HepG2 (cell line): ENCODE measurements around the gene BRD2. TPM values are rescaled to one million over a fixed set of nuclear protein-coding genes. Genes with fewer than 3 reads are reported as not detected.

ENCODE experiments used
- GABPA ChIP-seq, 2 experiments: IDR thresholded peaks; 2 replicates each; pipeline ENCODE4 v1.6.1; 2011 to 2016; ENCODE audit warnings: low read depth in 2 of 2, low read length in 1 of 2, missing biosample characterization in 1 of 2, missing genetic modification characterization in 1 of 2
- GATAD2A ChIP-seq: IDR thresholded peaks from 2 replicates; pipeline ENCODE4 v1.6.1; 2016
- RAD21 ChIP-seq: fragments of 450-650 bp; formaldehyde crosslinking; IDR thresholded peaks from 2 replicates; pipeline ENCODE4 v1.5.0; 2020; ENCODE audit warnings: mild to moderate bottlenecking
- SALL1 ChIP-seq: sonication (generic); formaldehyde crosslinking; IDR thresholded peaks from 2 replicates; pipeline ENCODE4 v1.8.0; 2022; ENCODE audit warnings: mild to moderate bottlenecking, missing genetic modification reagents
- SMC3 ChIP-seq: IDR thresholded peaks from 2 replicates; pipeline ENCODE4 v1.6.1; 2011; ENCODE audit warnings: low read length, improper control_type of control experiment
- TFE3 ChIP-seq: IDR thresholded peaks from 2 replicates; pipeline ENCODE4 v1.6.1; 2016
- ZNF317 ChIP-seq: sonication (generic); formaldehyde crosslinking; IDR thresholded peaks from 2 replicates; pipeline ENCODE4 v1.5.0; 2020; ENCODE audit warnings: mild to moderate bottlenecking, missing genetic modification reagents
- polyA plus RNA-seq, 8 experiments: library from polyadenylated mRNA; depleted of rRNA in 3 of 8; stranded (reverse) in 7 of 8; unstranded in 1 of 8; fragments of >200 nt; fragmentation: Illumina TruSeq in 4 of 8; extraction: Trizol in 4 of 8; gene quantifications; 2 replicates each; pipeline versions ENCODE4 v1.2.1 to v1.2.3, GENCODE V29; 2011 to 2016; ENCODE audit warnings: low read depth in 4 of 8, missing spikeins in 1 of 8, mixed read lengths in 1 of 8; ENCODE audit not compliant: insufficient read depth in 1 of 8
- total RNA-seq, 5 experiments: library from RNA; depleted of rRNA; stranded (reverse); fragments of >200 nt; fragmentation: Illumina TruSeq; extraction: Trizol; gene quantifications; 2 replicates each; pipeline ENCODE4 v1.2.3, GENCODE V29; 2016; ENCODE audit warnings: low read depth in 1 of 5
- TF ChIP-seq, protein P1 (sequence below), 2 experiments: sonication (generic) in 1 of 2; formaldehyde crosslinking in 1 of 2; IDR thresholded peaks; 2 replicates each; pipeline versions ENCODE4 v1.4.0 to v1.6.1; 2018 to 2020; ENCODE audit warnings: missing genetic modification reagents in 2 of 2, borderline replicate concordance in 1 of 2, low read depth in 1 of 2, mild to moderate bottlenecking in 1 of 2, missing biosample characterization in 1 of 2
- TF ChIP-seq, protein P2 (sequence below): sonication (generic); formaldehyde crosslinking; IDR thresholded peaks from 2 replicates; pipeline ENCODE4 v1.9.0; 2021; ENCODE audit warnings: missing genetic modification reagents, borderline replicate concordance
- TF ChIP-seq, protein P3 (sequence below): sonication (generic); formaldehyde crosslinking; IDR thresholded peaks from 2 replicates; pipeline ENCODE4 v1.5.0; 2020; ENCODE audit warnings: mild to moderate bottlenecking, missing genetic modification reagents, moderate library complexity
- TF ChIP-seq, protein P4 (sequence below): sonication (generic); formaldehyde crosslinking; IDR thresholded peaks from 2 replicates; pipeline ENCODE4 v1.4.0; 2020; ENCODE audit warnings: missing genetic modification reagents, borderline replicate concordance
- TF ChIP-seq, protein P5 (sequence below): sonication (generic); formaldehyde crosslinking; IDR thresholded peaks from 2 replicates; pipeline ENCODE4 v1.9.0; 2022; ENCODE audit warnings: low read depth, missing genetic modification reagents

Gene BRD2
- total and polyA plus RNA-seq, 2 of the 13 experiments (the other 11 are each of a cell fraction or from before 2014, with no cell fraction given) = 143 to 202 TPM

DNA sequence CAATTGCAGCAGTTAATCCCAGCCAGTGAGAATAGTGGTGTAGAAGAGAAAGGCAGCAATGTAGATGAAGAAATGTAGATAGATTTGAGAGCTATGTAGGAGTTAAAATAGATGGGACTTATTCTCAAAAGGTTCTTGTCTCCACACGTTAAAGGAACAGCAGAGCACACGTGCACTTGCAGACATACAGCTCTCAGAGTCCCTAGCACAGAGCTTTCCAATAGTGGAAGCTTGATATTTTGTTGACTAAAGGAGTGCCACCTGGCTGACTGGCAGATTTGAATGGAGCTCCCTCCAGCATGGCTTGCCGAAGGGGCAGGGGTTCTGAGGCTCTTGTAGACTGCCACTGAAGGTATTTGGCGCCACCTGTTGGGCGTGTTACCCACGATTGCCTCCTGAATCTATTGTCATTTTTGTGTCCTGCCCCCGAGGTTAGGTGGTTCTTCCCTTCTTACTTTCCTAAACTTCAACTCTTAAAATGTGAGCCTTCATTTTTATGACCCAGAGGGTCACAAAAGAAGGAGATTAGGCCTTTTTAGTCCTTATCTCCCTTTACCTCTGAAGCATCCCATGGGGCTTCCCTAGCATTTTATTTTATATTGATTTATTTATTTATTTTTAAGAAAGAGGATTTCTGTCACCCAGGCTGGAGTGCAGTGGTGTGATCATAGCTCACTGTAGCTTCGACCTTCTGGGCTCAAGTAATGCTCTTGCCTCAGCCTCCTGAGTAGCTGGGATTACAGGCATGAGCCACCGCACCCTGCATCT, 16.4 kb downstream of the BRD2 start (continued):
- TF ChIP-seq, protein P1, sequence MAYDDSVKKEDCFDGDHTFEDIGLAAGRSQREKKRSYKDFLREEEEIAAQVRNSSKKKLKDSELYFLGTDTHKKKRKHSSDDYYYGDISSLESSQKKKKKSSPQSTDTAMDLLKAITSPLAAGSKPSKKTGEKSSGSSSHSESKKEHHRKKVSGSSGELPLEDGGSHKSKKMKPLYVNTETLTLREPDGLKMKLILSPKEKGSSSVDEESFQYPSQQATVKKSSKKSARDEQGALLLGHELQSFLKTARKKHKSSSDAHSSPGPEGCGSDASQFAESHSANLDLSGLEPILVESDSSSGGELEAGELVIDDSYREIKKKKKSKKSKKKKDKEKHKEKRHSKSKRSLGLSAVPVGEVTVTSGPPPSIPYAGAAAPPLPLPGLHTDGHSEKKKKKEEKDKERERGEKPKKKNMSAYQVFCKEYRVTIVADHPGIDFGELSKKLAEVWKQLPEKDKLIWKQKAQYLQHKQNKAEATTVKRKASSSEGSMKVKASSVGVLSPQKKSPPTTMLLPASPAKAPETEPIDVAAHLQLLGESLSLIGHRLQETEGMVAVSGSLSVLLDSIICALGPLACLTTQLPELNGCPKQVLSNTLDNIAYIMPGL (CRISPR knock-in tag; IDR thresholded peaks at IDR 0.05; ENCODE audit: borderline replicate concordance in 1 of 2, low read depth in 1 of 2) = peak; percentile 57 to 68; a peak in 3 of 4 replicates
- TF ChIP-seq ZNF317 (CRISPR knock-in tag) = 0 out of 2 replicates have a peak, but pooled peaks have one; percentile 38
- TF ChIP-seq, protein P2, sequence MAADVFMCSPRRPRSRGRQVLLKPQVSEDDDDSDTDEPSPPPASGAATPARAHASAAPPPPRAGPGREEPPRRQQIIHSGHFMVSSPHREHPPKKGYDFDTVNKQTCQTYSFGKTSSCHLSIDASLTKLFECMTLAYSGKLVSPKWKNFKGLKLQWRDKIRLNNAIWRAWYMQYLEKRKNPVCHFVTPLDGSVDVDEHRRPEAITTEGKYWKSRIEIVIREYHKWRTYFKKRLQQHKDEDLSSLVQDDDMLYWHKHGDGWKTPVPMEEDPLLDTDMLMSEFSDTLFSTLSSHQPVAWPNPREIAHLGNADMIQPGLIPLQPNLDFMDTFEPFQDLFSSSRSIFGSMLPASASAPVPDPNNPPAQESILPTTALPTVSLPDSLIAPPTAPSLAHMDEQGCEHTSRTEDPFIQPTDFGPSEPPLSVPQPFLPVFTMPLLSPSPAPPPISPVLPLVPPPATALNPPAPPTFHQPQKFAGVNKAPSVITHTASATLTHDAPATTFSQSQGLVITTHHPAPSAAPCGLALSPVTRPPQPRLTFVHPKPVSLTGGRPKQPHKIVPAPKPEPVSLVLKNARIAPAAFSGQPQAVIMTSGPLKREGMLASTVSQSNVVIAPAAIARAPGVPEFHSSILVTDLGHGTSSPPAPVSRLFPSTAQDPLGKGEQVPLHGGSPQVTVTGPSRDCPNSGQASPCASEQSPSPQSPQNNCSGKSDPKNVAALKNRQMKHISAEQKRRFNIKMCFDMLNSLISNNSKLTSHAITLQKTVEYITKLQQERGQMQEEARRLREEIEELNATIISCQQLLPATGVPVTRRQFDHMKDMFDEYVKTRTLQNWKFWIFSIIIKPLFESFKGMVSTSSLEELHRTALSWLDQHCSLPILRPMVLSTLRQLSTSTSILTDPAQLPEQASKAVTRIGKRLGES = no peak
- no peak for TF ChIP-seq GABPA (IDR thresholded peaks at IDR 0.05; ENCODE audit: low read depth, low read length)
- TF ChIP-seq GABPA (CRISPR knock-in tag; IDR thresholded peaks at IDR 0.05; ENCODE audit: low read depth) = no peak
- TF ChIP-seq TFE3 = no peak; the same call in 1 of the 2 replicates
- TF ChIP-seq, protein P3, sequence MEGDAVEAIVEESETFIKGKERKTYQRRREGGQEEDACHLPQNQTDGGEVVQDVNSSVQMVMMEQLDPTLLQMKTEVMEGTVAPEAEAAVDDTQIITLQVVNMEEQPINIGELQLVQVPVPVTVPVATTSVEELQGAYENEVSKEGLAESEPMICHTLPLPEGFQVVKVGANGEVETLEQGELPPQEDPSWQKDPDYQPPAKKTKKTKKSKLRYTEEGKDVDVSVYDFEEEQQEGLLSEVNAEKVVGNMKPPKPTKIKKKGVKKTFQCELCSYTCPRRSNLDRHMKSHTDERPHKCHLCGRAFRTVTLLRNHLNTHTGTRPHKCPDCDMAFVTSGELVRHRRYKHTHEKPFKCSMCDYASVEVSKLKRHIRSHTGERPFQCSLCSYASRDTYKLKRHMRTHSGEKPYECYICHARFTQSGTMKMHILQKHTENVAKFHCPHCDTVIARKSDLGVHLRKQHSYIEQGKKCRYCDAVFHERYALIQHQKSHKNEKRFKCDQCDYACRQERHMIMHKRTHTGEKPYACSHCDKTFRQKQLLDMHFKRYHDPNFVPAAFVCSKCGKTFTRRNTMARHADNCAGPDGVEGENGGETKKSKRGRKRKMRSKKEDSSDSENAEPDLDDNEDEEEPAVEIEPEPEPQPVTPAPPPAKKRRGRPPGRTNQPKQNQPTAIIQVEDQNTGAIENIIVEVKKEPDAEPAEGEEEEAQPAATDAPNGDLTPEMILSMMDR (CRISPR knock-in tag) = peak; percentile 96
- peak; percentile 96 for TF ChIP-seq SMC3
- TF ChIP-seq, protein P4, sequence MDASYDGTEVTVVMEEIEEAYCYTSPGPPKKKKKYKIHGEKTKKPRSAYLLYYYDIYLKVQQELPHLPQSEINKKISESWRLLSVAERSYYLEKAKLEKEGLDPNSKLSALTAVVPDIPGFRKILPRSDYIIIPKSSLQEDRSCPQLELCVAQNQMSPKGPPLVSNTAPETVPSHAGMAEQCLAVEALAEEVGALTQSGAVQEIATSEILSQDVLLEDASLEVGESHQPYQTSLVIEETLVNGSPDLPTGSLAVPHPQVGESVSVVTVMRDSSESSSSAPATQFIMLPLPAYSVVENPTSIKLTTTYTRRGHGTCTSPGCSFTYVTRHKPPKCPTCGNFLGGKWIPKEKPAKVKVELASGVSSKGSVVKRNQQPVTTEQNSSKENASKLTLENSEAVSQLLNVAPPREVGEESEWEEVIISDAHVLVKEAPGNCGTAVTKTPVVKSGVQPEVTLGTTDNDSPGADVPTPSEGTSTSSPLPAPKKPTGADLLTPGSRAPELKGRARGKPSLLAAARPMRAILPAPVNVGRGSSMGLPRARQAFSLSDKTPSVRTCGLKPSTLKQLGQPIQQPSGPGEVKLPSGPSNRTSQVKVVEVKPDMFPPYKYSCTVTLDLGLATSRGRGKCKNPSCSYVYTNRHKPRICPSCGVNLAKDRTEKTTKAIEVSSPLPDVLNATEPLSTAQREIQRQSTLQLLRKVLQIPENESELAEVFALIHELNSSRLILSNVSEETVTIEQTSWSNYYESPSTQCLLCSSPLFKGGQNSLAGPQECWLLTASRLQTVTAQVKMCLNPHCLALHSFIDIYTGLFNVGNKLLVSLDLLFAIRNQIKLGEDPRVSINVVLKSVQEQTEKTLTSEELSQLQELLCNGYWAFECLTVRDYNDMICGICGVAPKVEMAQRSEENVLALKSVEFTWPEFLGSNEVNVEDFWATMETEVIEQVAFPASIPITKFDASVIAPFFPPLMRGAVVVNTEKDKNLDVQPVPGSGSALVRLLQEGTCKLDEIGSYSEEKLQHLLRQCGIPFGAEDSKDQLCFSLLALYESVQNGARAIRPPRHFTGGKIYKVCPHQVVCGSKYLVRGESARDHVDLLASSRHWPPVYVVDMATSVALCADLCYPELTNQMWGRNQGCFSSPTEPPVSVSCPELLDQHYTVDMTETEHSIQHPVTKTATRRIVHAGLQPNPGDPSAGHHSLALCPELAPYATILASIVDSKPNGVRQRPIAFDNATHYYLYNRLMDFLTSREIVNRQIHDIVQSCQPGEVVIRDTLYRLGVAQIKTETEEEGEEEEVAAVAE (CRISPR knock-in tag) = no peak
- TF ChIP-seq GATAD2A (CRISPR knock-in tag) = 0 out of 2 replicates have a peak, but pooled peaks have one; percentile 33
- peak; percentile 90 for TF ChIP-seq RAD21 (CRISPR knock-in tag)
- TF ChIP-seq SALL1 = 0 out of 2 replicates have a peak, but pooled peaks have one; percentile 20
- TF ChIP-seq, protein P5, sequence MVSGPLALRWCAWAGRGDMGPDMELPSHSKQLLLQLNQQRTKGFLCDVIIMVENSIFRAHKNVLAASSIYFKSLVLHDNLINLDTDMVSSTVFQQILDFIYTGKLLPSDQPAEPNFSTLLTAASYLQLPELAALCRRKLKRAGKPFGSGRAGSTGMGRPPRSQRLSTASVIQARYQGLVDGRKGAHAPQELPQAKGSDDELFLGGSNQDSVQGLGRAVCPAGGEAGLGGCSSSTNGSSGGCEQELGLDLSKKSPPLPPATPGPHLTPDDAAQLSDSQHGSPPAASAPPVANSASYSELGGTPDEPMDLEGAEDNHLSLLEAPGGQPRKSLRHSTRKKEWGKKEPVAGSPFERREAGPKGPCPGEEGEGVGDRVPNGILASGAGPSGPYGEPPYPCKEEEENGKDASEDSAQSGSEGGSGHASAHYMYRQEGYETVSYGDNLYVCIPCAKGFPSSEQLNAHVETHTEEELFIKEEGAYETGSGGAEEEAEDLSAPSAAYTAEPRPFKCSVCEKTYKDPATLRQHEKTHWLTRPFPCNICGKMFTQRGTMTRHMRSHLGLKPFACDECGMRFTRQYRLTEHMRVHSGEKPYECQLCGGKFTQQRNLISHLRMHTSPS (CRISPR knock-in tag) = peak; percentile 36; the same call in 1 of the 2 replicates
